ENCODE data around the gene HTR6.
A peak's percentile ranks its signal among the peaks of the same experiment; 100 is the strongest.

HTR6 gene

DNA sequence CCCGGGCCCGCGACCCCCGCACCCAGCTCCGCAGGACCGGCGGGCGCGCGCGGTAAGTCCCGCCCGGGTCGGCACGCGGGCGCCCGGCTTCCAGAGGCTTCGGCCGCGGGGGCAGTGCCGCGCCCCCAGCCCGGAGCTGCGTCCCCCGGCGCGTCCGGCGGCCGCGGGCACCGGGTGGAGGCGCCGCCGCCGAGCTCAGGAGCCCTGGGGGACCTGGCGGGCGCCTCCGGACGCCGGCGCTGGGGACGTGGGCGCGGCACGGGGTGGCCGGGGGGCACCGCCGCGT lies 20.3 kb upstream of the HTR6 start:
- TF ChIP-seq ARNT (IDR thresholded peaks at IDR 0.05) (no peak), FOXA1 (IDR thresholded peaks at IDR 0.05) (no peak), CTBP1 (IDR thresholded peaks at IDR 0.05; ENCODE audit: borderline replicate concordance) (no peak), NFRKB (IDR thresholded peaks at IDR 0.05) (no peak), L3MBTL2 (conservative IDR thresholded peaks at IDR 0.05) (no peak), TARDBP (IDR thresholded peaks at IDR 0.05) (no peak), SP1 (IDR thresholded peaks at IDR 0.05) (no peak), FOXM1 (IDR thresholded peaks at IDR 0.05; ENCODE audit: borderline replicate concordance) (no peak), FOXK2 (IDR thresholded peaks at IDR 0.05) (no peak), ZNF384 (IDR thresholded peaks at IDR 0.05) (no peak)
- POLR2A ChIA-PET: interaction anchor here (1.6 kb wide), 1 partner anchor 14 kb away, joined by 3 read pairs; no protein-coding TSS in a partner anchor
- CTCF ChIA-PET: interaction anchor here (1.0 kb wide), 1 partner anchor 46 kb away, joined by 4 read pairs; no protein-coding TSS in a partner anchor
- no peak for DNase-seq (ENCODE audit: extremely low spot score)

- no peak for TF ChIP-seq PKNOX1 (IDR thresholded peaks at IDR 0.05)
- no peak for TF ChIP-seq HDGF (IDR thresholded peaks at IDR 0.05; ENCODE audit: borderline replicate concordance)
- TF ChIP-seq SUZ12 (IDR thresholded peaks at IDR 0.05): no peak
- no peak for TF ChIP-seq L3MBTL2 (conservative IDR thresholded peaks at IDR 0.05)
- no peak for TF ChIP-seq TARDBP (IDR thresholded peaks at IDR 0.05)
- TF ChIP-seq SP1 (IDR thresholded peaks at IDR 0.05): no peak
- TF ChIP-seq CTBP1 (IDR thresholded peaks at IDR 0.05; ENCODE audit: borderline replicate concordance): no peak
- TF ChIP-seq FOXM1 (IDR thresholded peaks at IDR 0.05; ENCODE audit: borderline replicate concordance): no peak
- TF ChIP-seq ZNF384 (IDR thresholded peaks at IDR 0.05): no peak
- CTCF ChIA-PET: no interaction called here
- POLR2A ChIA-PET: no interaction called here
- peak; percentile 40 for DNase-seq (ENCODE audit: extremely low spot score)
These were observed 19.8 kb upstream of the HTR6 start for GRCh38 chr1:19644681-19645410.

GRCh38 chr1:19645411-19646251 lies 19.0 kb upstream of the HTR6 start:
- POLR2A ChIA-PET: no interaction called here

GRCh38 chr1:19646377-19647319 lies 18.0 kb upstream of the HTR6 start:
- no peak for TF ChIP-seq SP1 (IDR thresholded peaks at IDR 0.05)
- TF ChIP-seq L3MBTL2 (conservative IDR thresholded peaks at IDR 0.05): no peak
- no peak for TF ChIP-seq FOXA1 (IDR thresholded peaks at IDR 0.05)
- CTCF ChIA-PET: no interaction called here
- POLR2A ChIA-PET: no interaction called here
- DNase-seq (ENCODE audit: extremely low spot score): no peak

More at GRCh38 chr1:19645411-19646251, 19.0 kb upstream of the HTR6 start:
- TF ChIP-seq L3MBTL2 (conservative IDR thresholded peaks at IDR 0.05) (no peak), HDGF (IDR thresholded peaks at IDR 0.05; ENCODE audit: borderline replicate concordance) (no peak), CTBP1 (IDR thresholded peaks at IDR 0.05; ENCODE audit: borderline replicate concordance) (no peak), ARNT (IDR thresholded peaks at IDR 0.05) (no peak), PKNOX1 (IDR thresholded peaks at IDR 0.05) (no peak), FOXM1 (IDR thresholded peaks at IDR 0.05; ENCODE audit: borderline replicate concordance) (no peak), SUZ12 (IDR thresholded peaks at IDR 0.05) (no peak), LEF1 (IDR thresholded peaks at IDR 0.05; ENCODE audit: borderline replicate concordance) (no peak), FOXA1 (IDR thresholded peaks at IDR 0.05) (no peak), BHLHE40 (IDR thresholded peaks at IDR 0.05; ENCODE audit: borderline replicate concordance) (no peak), TARDBP (IDR thresholded peaks at IDR 0.05) (no peak), ELF4 (IDR thresholded peaks at IDR 0.05) (no peak), ZNF384 (IDR thresholded peaks at IDR 0.05) (no peak), SP1 (IDR thresholded peaks at IDR 0.05) (no peak)
- CTCF ChIA-PET: no interaction called here
- no peak for DNase-seq (ENCODE audit: extremely low spot score)

DNA sequence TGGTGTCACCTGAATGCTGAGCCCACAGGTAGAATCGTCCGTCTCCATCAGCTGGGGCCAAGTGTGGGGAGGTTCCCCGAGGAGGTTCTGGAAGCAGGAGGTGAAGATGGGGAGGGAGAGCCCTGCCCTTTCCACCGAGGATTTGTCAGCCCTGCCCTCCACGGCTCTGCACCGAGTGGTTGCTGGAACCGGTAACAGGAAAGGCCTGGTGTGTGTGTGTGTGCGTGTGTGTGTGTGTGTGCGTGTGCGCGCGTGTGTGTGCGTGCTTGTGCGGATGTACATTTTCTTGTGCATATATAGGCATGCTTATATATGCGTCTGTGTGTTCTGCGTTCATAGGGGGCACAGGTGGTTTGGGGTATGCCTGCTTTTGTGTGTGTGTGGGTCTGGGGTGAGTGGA lies 17.0 kb upstream of the HTR6 start:
- POLR2A ChIA-PET: no interaction called here
- DNase-seq (ENCODE audit: extremely low spot score): no peak
- TF ChIP-seq ARNT (IDR thresholded peaks at IDR 0.05) (no peak), L3MBTL2 (conservative IDR thresholded peaks at IDR 0.05) (no peak)
- CTCF ChIA-PET: no interaction called here

- CTCF ChIA-PET: no interaction called here
These were observed 16.4 kb upstream of the HTR6 start for GRCh38 chr1:19648239-19648638.

More at GRCh38 chr1:19648239-19648638, 16.4 kb upstream of the HTR6 start:
- TF ChIP-seq ELF4 (IDR thresholded peaks at IDR 0.05) (no peak), FOXA1 (IDR thresholded peaks at IDR 0.05) (no peak), PKNOX1 (IDR thresholded peaks at IDR 0.05) (no peak), LEF1 (IDR thresholded peaks at IDR 0.05; ENCODE audit: borderline replicate concordance) (no peak), L3MBTL2 (conservative IDR thresholded peaks at IDR 0.05) (no peak), SUZ12 (IDR thresholded peaks at IDR 0.05) (no peak), FOXM1 (IDR thresholded peaks at IDR 0.05; ENCODE audit: borderline replicate concordance) (no peak), FOXK2 (IDR thresholded peaks at IDR 0.05) (no peak), ZNF384 (IDR thresholded peaks at IDR 0.05) (no peak)
- DNase-seq (ENCODE audit: extremely low spot score): no peak
- POLR2A ChIA-PET: no interaction called here
